SK-N-SH (cell line): ENCODE results near the gene DNPEP. TPM values are rescaled to one million over a fixed set of nuclear protein-coding genes. Genes with fewer than 3 reads are reported as not detected.

Experiments used
- CTCF ChIA-PET: fragments of 300-600, 350-600 bp; formaldehyde crosslinking; extraction: SDS; loops from one replicate; lab custom pipeline; 2021; lab: Yijun Ruan, JAX
- POLR2A ChIA-PET: fragments of 350-600 bp; sonication (Branson Sonifier 250); formaldehyde crosslinking; extraction: SDS; loops from one replicate; lab custom pipeline; 2020; ENCODE audit warnings: antibody characterized with exemption, inconsistent platforms; lab: Yijun Ruan, JAX
- DNase-seq: peaks from one replicate; pipeline ENCODE4 v3.0.0; 2012
- H2AFZ ChIP-seq: fragments of 200-600 bp; sonication (generic); 2 replicates; pipeline ENCODE4 v1.8.1; 2016; ENCODE audit warnings: antibody characterized with exemption, mild to moderate bottlenecking, low read depth
- H3F3A ChIP-seq: fragments of 200-600 bp; sonication (generic); replicated peaks from 2 replicates; pipeline ENCODE3; 2016; ENCODE audit warnings: antibody characterized with exemption, mild to moderate bottlenecking; ENCODE audit not compliant: insufficient read depth
- H3K27ac ChIP-seq, 2 experiments: fragments of 200-500 bp in 1 of 2; fragments of 200-600 bp in 1 of 2; sonication (Bioruptor generic) in 1 of 2; sonication (generic), shearing (Covaris generic) in 1 of 2; 2 replicates each; pipeline versions ENCODE4 v1.5.1 to v1.6.1; 2014 to 2016; ENCODE audit warnings: low read depth in 2 of 2, inconsistent platforms in 1 of 2, low read length in 1 of 2, mild to moderate bottlenecking in 1 of 2, mixed read lengths in 1 of 2
- H3K27me3 ChIP-seq: fragments of 200-600 bp; sonication (generic), shearing (Covaris generic); 2 replicates; pipeline ENCODE4 v1.6.1; 2016; ENCODE audit warnings: mixed run types; ENCODE audit not compliant: insufficient read depth
- H3K36me3 ChIP-seq, 2 experiments: fragments of 200-500 bp in 1 of 2; fragments of 200-600 bp in 1 of 2; sonication (Bioruptor generic) in 1 of 2; sonication (generic) in 1 of 2; replicated peaks in 1 of 2; 2 replicates each; pipeline versions ENCODE3 to v1.5.1; 2014 to 2016; ENCODE audit warnings: low read length in 1 of 2, mild to moderate bottlenecking in 1 of 2; ENCODE audit not compliant: insufficient read depth in 2 of 2, control insufficient read depth in 1 of 2
- H3K4me1 ChIP-seq, 2 experiments: fragments of 200-500 bp in 1 of 2; fragments of 200-600 bp in 1 of 2; sonication (Bioruptor generic) in 1 of 2; sonication (generic), shearing (Covaris generic) in 1 of 2; 2 replicates each; pipeline versions ENCODE4 v1.5.1 to v1.6.1; 2014 to 2016; ENCODE audit warnings: low read depth in 1 of 2, low read length in 1 of 2, mixed run types in 1 of 2; ENCODE audit not compliant: insufficient read depth in 2 of 2, control insufficient read depth in 1 of 2
- H3K4me2 ChIP-seq: fragments of 200-600 bp; sonication (generic), shearing (Covaris generic); 2 replicates; pipeline ENCODE4 v1.6.1; 2017; ENCODE audit warnings: mixed run types
- H3K4me3 ChIP-seq, 2 experiments: fragments of 200-500 bp in 1 of 2; fragments of 200-600 bp in 1 of 2; sonication (Bioruptor generic) in 1 of 2; sonication (generic), shearing (Covaris generic) in 1 of 2; 2 replicates each; pipeline versions ENCODE4 v1.5.1 to v1.8.1; 2014 to 2016; ENCODE audit warnings: low read depth in 2 of 2, inconsistent platforms in 1 of 2, low read length in 1 of 2, mild to moderate bottlenecking in 1 of 2, mixed read lengths in 1 of 2, moderate library complexity in 1 of 2
- H3K79me2 ChIP-seq: fragments of 200-600 bp; sonication (generic); 2 replicates; pipeline ENCODE4 v1.8.1; 2017; ENCODE audit warnings: mild to moderate bottlenecking; ENCODE audit not compliant: insufficient read depth
- H3K9ac ChIP-seq: fragments of 200-600 bp; sonication (generic); 2 replicates; pipeline ENCODE4 v1.6.1; 2017; ENCODE audit warnings: mixed run types
- H3K9me2 ChIP-seq: fragments of 200-600 bp; sonication (generic); 2 replicates; pipeline ENCODE4 v1.6.1; 2017; ENCODE audit warnings: mixed run types
- H3K9me3 ChIP-seq: fragments of 200-600 bp; sonication (generic); 2 replicates; pipeline ENCODE4 v1.6.1; 2017; ENCODE audit warnings: mixed run types, mild to moderate bottlenecking, moderate library complexity
- H4K20me1 ChIP-seq: fragments of 200-600 bp; sonication (generic); 2 replicates; pipeline ENCODE4 v1.6.1; 2017; ENCODE audit warnings: mild to moderate bottlenecking, mixed run types; ENCODE audit not compliant: insufficient read depth
- FOSL2 ChIP-seq: IDR thresholded peaks from 2 replicates; pipeline ENCODE4 v1.4.0; 2012; ENCODE audit warnings: low read depth, mild to moderate bottlenecking, moderate library complexity, borderline replicate concordance
- FOXM1 ChIP-seq: IDR thresholded peaks from 2 replicates; pipeline ENCODE4 v1.4.0; 2012; ENCODE audit warnings: low read depth, mild to moderate bottlenecking
- GABPA ChIP-seq: IDR thresholded peaks from 2 replicates; pipeline ENCODE4 v1.4.0; 2012; ENCODE audit warnings: low read depth, mild to moderate bottlenecking
- NRF1 ChIP-seq: IDR thresholded peaks from 2 replicates; pipeline ENCODE4 v1.6.1; 2012; ENCODE audit warnings: low read depth, mild to moderate bottlenecking, low read length
- PBX3 ChIP-seq: IDR thresholded peaks from 2 replicates; pipeline ENCODE4; 2012
- POLR2AphosphoS5 ChIP-seq: IDR thresholded peaks from 2 replicates; pipeline ENCODE4 v1.6.1; 2012; ENCODE audit warnings: low read depth, low read length
- RAD21 ChIP-seq: IDR thresholded peaks from 2 replicates; pipeline ENCODE4 v1.6.1; 2012; ENCODE audit warnings: mild to moderate bottlenecking, low read length
- RXRA ChIP-seq: IDR thresholded peaks from 2 replicates; pipeline ENCODE4 v1.4.0; 2012; ENCODE audit warnings: low read depth, mild to moderate bottlenecking, borderline replicate concordance
- SMC3 ChIP-seq: IDR thresholded peaks from 2 replicates; pipeline ENCODE4 v1.6.1; 2012; ENCODE audit warnings: low read depth, low read length, improper control_type of control experiment
- TAF1 ChIP-seq: IDR thresholded peaks from 2 replicates; pipeline ENCODE4 v1.6.1; 2012; ENCODE audit warnings: low read depth, mild to moderate bottlenecking, low read length, moderate library complexity, borderline replicate concordance
- TEAD4 ChIP-seq: IDR thresholded peaks from 2 replicates; pipeline ENCODE4 v1.4.0; 2012; ENCODE audit warnings: mild to moderate bottlenecking, borderline replicate concordance; ENCODE audit not compliant: insufficient read depth
- WGBS: methylation state at CpG from one replicate; pipeline ENCODE4 v1.1.6; 2017; ENCODE audit warnings: low lambda C conversion rate; 5-methylcytosine and 5-hydroxymethylcytosine counted together
- polyA plus RNA-seq, 3 experiments: library from polyadenylated mRNA; depleted of rRNA; stranded (reverse); fragments of >200 nt; gene quantifications; 2 replicates each; pipeline ENCODE4 v1.2.3, GENCODE V29; 2012
- TF ChIP-seq, protein P1 (sequence below): fragments of 150-350 bp; IDR thresholded peaks from 2 replicates; pipeline ENCODE4 v1.6.1; 2016; ENCODE audit warnings: mild to moderate bottlenecking, low read depth, low read length

DNPEP gene
- polyA plus RNA-seq, 1 of the 3 experiments (the other 2 are of a cell fraction): 80.7 TPM

DNA sequence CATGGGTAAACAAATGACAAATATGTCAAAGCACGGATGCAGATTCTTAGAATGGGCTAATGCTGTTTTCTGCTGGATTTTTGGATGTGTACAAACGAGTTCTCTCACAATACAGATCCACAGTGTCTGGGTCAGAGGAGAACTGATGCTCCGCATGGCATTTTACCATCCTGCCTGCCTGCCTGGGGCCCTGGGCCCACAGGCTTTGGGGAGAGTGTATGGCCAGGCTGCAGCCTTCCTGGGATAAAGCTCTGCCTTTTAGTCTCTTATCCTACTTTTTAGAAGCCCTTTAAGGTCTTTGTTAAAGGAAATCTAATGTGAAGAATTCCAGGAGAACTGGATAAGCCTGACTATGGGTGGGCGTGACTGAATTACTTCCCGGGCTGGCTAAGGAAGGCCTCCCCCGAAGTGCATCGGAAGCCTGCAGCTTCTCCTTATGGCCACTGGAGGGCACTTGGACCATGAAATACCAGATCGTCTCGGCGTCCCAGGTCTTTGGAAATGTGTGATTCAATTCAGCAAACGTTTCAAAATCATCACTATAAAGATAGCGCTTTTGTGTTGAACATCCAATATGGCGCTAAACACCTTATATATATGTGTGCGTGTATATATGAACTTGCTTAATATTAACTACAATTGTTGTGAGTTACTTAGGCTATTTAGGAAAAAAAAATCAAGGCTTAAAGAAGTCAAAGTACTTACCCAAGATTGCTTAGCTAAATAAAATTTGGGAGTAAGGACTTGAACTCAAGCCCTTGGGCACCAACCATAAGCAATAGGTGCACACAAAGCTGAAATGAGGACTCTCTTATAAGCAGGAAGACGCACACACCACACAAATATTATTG is 15.2 kb upstream of the DNPEP start (continued):
- TF ChIP-seq, protein P1, sequence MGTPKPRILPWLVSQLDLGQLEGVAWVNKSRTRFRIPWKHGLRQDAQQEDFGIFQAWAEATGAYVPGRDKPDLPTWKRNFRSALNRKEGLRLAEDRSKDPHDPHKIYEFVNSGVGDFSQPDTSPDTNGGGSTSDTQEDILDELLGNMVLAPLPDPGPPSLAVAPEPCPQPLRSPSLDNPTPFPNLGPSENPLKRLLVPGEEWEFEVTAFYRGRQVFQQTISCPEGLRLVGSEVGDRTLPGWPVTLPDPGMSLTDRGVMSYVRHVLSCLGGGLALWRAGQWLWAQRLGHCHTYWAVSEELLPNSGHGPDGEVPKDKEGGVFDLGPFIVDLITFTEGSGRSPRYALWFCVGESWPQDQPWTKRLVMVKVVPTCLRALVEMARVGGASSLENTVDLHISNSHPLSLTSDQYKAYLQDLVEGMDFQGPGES: no peak
- TF ChIP-seq RXRA (no peak), FOSL2 (no peak), NRF1 (no peak), POLR2AphosphoS5 (no peak), GABPA (no peak), FOXM1 (no peak), SMC3 (peak; percentile 93), TAF1 (no peak), PBX3 (no peak), TEAD4 (no peak)
- TF ChIP-seq, all 33 proteins: peak for 7

DNA sequence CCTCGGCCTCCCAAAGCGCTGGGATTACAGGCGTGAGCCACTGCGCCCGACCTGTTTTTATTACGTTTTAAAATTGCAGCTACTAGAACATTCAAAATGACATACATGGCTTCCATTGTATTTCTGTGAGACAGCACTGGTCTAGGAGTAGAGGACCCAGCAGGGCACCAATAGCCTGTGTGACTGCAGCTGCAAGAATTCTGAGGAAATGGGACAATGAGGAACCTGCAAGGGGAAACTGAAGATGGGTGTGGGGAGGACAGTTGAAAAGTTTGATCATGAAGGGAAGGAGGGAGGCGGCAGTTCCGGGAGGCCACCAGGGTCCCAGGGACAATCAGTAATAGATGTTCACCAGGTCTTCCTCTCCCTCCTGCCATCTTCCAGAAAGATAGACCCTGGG is 13.9 kb upstream of the DNPEP start:
- POLR2A ChIA-PET: no interaction called here

More for the DNA sequence above, 13.9 kb upstream of the DNPEP start:
- Histone ChIP-seq H3K27me3 (no peaks in the 10 kb centered on the region), H3K4me2 (no peak overlapping the region), H3F3A (peaks cover 1% of the 10 kb centered on the region), H3K79me2 (no peaks in the 10 kb centered on the region), H3K4me3 (no peak overlapping the region), H3K9me2 (no peaks in the 10 kb centered on the region), H3K9me3 (no peaks in the 10 kb centered on the region), H4K20me1 (no peaks in the 10 kb centered on the region), H3K36me3 (no peaks in the 10 kb centered on the region), H3K9ac (no peak overlapping the region), H3K4me1 (peaks cover 8 to 22% of the 10 kb centered on the region in 2 experiments; a peak in 3 of 4 replicates), H2AFZ (no peak overlapping the region), H3K27ac (no peak overlapping the region)
- CTCF ChIA-PET: interaction anchor here (0.9 to 10.1 kb wide), 25 partner anchors 9 to 241 kb away, joined by 3 to 256 read pairs (median 16); partner anchors contain the start of genes ASIC4, DES, DNPEP and SPEG
- TF ChIP-seq POLR2AphosphoS5 (no peak), TAF1 (no peak), TEAD4 (no peak), RAD21 (no peak), NRF1 (no peak)
- no peak for DNase-seq
- WGBS: 89% methylated on average over 8 of the region's 8 CpGs
